Neutrophil (primary cell): ENCODE measurements around the gene FOXD4.
"Not testable (repeated sequence)": the region's sequence is repeated elsewhere in the genome, so short reads cannot be mapped to it uniquely, and the experiment has no call there.

Source experiments
- H3K27ac ChIP-seq: fragments of 200-600 bp; sonication (generic); 2 replicates; pipeline ENCODE4 v1.5.1; 2016; ENCODE audit warnings: mild to moderate bottlenecking, moderate library complexity
- H3K27me3 ChIP-seq: fragments of 200-600 bp; sonication (generic); 2 replicates; pipeline ENCODE4 v1.6.0; 2016; ENCODE audit warnings: mild to moderate bottlenecking
- H3K36me3 ChIP-seq: fragments of 200-600 bp; sonication (generic); 2 replicates; pipeline ENCODE4 v1.5.1; 2017
- H3K4me1 ChIP-seq, 2 experiments: fragments of 200-600 bp in 1 of 2; sonication (generic) in 1 of 2; 1 replicate in 1 of 2; 2 replicates in 1 of 2; pipeline versions ENCODE4 v1.5.1 to v1.6.1; 2013 to 2016; ENCODE audit warnings: low read depth in 1 of 2, low read length in 1 of 2, mild to moderate bottlenecking in 1 of 2, moderate library complexity in 1 of 2; ENCODE audit not compliant: control insufficient read depth in 1 of 2, insufficient read depth in 1 of 2
- H3K4me3 ChIP-seq, 2 experiments: fragments of 200-600 bp in 1 of 2; sonication (generic) in 1 of 2; 1 replicate in 1 of 2; 2 replicates in 1 of 2; pipeline ENCODE4 v1.5.1; 2013 to 2016; ENCODE audit warnings: low read depth in 1 of 2, low read length in 1 of 2, mild to moderate bottlenecking in 1 of 2, moderate library complexity in 1 of 2
- H3K9me3 ChIP-seq: fragments of 200-600 bp; sonication (generic); 2 replicates; pipeline ENCODE4 v1.5.1; 2016

Gene FOXD4

DNA sequence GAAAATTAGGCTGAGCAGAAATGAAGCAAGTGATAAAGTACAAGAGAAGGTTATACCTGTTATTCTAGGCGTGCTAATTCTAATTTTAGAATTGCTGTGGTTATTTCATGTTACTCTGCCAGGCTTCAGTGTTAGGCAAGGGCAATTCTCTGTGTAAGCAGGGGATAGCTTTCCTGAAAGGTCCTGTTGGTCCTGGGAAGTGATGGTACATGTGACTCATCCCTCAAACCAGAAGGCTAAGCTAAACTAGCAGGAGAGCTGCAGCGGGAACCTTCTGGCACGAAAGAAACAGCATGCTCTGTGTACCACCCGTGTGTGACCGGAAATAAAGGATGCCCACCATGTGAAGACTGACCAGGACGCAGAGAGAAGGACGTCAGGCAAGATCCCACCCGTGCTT is 8.7 kb downstream of the FOXD4 start:
- H3K4me1 ChIP-seq = peaks cover 8 to 14% of the 10 kb centered on the region in 2 experiments
- H3K4me3 ChIP-seq, H3K36me3 ChIP-seq, H3K27ac ChIP-seq, H3K9me3 ChIP-seq: not testable (repeated sequence)
- H3K27me3 ChIP-seq = peaks cover 93% of the 10 kb centered on the region

DNA sequence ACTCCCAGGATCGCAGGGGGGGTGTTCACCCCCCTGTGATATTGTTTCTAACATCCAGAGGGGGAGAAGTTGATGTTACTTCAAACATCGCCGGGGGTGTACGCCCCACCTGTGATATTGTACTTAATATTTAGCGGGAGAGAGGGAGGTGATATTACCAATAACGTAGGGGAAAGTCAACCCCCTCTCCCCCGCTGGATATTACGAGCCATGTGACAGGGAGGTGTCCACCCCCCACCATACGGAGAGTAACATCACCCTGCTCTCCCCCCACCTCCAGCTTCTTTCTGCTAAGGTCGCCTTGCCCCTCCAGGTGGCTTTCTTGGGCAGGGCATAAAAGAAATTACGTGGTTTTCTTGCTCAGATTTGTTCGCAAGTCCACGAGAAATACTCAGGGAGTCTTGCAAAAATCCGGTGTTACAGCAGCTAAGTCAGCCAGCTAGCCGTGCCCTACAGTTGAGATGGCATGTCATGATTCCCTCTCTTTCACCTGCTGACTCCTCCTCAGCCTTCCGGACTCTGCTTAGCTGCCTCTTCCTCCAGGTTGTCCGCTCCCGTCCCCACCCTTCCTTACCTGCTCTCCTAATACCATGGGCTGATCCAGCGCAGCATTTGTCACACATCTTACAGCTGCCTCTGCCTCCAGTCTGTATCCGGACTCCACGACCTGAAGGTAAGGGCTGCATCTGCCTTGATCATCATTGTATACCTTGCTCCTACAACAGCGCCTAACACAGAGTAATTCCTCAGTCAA is 9.3 kb downstream of the FOXD4 start:
- not testable (repeated sequence) for H3K36me3 ChIP-seq, H3K27ac ChIP-seq, H3K9me3 ChIP-seq, H3K4me1 ChIP-seq, H3K4me3 ChIP-seq
- peaks cover 93% of the 10 kb centered on the region for H3K27me3 ChIP-seq

- not testable (repeated sequence) for H3K27ac ChIP-seq, H3K9me3 ChIP-seq, H3K4me1 ChIP-seq, H3K36me3 ChIP-seq, H3K4me3 ChIP-seq
- peaks cover 70% of the 10 kb centered on the region for H3K27me3 ChIP-seq
These were observed 12.2 kb downstream of the FOXD4 start for GRCh38 chr9:105991-106390.

DNA sequence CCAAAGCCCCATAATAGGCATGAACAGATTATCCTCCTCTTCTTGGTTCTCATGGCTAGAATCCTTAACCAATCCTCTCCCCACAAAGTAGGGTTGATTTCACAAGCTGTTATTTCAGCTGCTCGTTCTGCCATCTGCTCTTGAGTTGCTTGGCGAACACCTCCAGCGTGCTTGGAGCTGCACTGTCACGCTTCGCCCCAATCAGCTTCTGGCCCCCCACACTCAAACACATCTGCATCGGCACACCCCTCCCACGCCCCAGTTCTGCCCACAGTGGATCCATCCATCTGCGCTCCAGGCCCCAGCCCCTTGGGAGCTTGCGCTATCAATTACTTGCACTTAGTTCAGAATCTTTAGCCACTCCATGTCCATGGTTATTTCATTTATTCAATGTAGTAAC is 17.8 kb downstream of the FOXD4 start:
- H3K4me1 ChIP-seq, H3K27ac ChIP-seq, H3K9me3 ChIP-seq, H3K4me3 ChIP-seq, H3K36me3 ChIP-seq: not testable (repeated sequence)
- peaks cover 20% of the 10 kb centered on the region for H3K27me3 ChIP-seq

DNA sequence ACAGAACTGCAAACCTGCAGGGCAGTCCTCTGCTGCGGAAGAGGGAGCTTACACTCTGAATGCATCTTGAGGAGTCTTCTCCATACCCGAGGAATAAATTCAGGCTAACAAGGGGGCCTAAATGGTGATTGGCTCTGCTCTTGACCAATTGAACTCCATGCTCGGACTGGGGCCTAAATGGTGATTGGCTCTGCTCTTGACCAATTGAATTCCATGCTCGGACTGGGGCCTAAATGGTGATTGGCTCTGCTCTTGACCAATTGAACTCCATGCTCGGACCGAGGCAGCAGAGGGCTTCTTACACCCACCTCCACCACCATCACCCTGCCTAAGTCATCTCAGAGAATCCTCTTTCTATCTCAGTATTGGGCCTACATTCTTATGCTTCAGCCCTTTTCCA is 18.4 kb downstream of the FOXD4 start:
- H3K9me3 ChIP-seq, H3K36me3 ChIP-seq, H3K27ac ChIP-seq, H3K4me1 ChIP-seq, H3K4me3 ChIP-seq: not testable (repeated sequence)
- H3K27me3 ChIP-seq = peaks cover 24% of the 10 kb centered on the region

DNA sequence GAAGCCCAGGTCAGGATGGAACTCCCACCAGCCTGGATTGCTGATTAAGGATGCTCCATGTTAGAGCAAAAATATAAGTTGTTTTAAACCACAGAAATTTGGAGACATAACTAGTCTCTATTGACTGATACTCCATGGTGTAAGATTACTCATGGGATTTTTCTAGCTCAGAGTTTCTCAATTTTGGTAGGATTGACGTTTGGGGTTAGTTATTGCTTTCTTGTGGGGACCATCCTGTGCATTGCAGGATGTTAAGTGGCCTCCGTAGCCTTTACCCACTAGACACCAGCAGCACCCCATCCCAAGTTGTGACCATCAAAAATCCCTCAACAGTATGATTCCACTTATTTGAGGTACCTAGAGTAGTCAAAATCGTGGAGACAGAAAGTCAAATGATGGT is 19.4 kb downstream of the FOXD4 start:
- H3K27me3 ChIP-seq = peaks cover 16% of the 10 kb centered on the region
- H3K36me3 ChIP-seq, H3K4me3 ChIP-seq, H3K4me1 ChIP-seq, H3K27ac ChIP-seq, H3K9me3 ChIP-seq: not testable (repeated sequence)

GRCh38 chr9:94992-95391 is 23.2 kb downstream of the FOXD4 start:
- not testable (repeated sequence) for H3K36me3 ChIP-seq, H3K9me3 ChIP-seq, H3K27ac ChIP-seq, H3K4me3 ChIP-seq, H3K4me1 ChIP-seq
- peaks cover 11% of the 10 kb centered on the region for H3K27me3 ChIP-seq

- not testable (repeated sequence) for H3K4me1 ChIP-seq, H3K4me3 ChIP-seq, H3K9me3 ChIP-seq, H3K27ac ChIP-seq, H3K36me3 ChIP-seq
- peaks cover 11% of the 10 kb centered on the region for H3K27me3 ChIP-seq
These were observed 23.9 kb downstream of the FOXD4 start for GRCh38 chr9:94323-94722.

GRCh38 chr9:93909-94308 is 24.3 kb downstream of the FOXD4 start:
- H3K4me3 ChIP-seq, H3K36me3 ChIP-seq, H3K4me1 ChIP-seq, H3K9me3 ChIP-seq, H3K27ac ChIP-seq: not testable (repeated sequence)
- H3K27me3 ChIP-seq = peaks cover 11% of the 10 kb centered on the region

- not testable (repeated sequence) for H3K27ac ChIP-seq, H3K4me3 ChIP-seq, H3K9me3 ChIP-seq, H3K36me3 ChIP-seq, H3K4me1 ChIP-seq
- H3K27me3 ChIP-seq = peaks cover 11% of the 10 kb centered on the region
These were observed 27.4 kb downstream of the FOXD4 start for GRCh38 chr9:90851-91250.

DNA sequence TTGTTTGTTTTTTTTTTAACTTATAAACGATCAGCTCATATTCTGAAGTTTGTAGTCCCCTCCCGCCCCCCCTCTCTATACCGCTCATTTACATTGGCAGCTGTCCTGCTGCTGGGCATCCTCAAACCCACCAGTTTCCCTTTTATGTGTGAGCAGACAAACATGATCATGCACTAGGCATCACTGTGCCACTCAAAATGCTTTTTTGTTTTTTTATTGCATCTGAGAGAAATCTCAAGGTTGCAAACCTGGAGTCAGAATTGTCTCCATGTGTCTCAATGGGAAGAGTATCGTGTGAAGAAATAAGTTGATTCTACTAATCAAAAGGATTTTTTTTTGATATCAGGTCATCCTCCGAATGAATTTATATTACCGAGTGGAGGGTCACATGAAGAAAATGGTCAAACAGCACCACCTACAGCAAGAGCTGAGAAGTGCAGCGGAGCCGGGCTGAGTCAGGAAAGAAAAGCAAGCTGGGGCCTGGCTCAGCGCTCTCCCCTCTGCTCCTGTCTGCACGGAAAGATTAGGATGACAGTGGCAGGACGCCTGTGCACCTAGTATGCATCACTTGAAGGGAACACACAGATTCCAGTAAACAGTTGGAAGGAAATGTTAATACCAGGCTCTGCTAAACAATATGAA is 29.7 kb downstream of the FOXD4 start:
- H3K9me3 ChIP-seq, H3K36me3 ChIP-seq, H3K27ac ChIP-seq, H3K27me3 ChIP-seq, H3K4me1 ChIP-seq, H3K4me3 ChIP-seq: not testable (repeated sequence)

DNA sequence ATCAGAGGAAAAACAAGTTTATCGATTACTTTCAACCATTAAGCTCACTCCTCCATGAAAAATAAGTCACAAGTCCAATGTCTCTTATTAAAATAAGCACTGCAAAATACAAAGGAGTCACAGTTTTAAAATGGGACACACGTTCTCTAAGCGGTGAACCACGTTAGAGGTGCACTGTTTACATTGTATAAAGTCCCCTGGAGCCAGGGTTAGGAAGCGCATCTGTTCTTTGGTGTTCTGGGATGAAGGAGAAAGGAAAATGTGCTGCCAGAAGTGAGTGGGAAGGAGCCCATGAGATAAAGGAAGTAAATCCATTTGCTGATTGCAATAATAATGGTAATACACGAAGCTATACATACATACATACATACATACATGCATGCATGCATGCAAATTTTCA is 30.4 kb downstream of the FOXD4 start:
- not testable (repeated sequence) for H3K4me1 ChIP-seq, H3K36me3 ChIP-seq, H3K9me3 ChIP-seq, H3K27ac ChIP-seq, H3K27me3 ChIP-seq, H3K4me3 ChIP-seq

DNA sequence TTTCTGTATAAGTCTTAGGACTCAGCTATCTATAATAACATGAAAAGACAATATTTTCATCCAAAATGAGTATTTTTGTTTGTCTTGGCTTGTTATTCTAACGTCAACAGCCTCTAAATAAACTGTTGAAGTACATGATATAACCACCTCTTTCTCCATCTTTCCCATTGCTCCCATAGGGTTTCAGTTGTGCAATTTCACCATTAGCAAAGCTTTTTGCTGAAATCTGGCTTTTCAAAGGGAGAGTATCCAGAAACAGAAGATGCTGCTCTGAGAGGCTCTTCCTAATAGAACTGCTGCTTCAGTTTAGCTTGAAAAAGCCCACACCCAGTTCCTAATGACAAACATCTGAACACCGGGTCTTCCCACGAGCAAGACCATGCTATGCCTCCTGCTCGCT is 31.1 kb downstream of the FOXD4 start:
- H3K36me3 ChIP-seq, H3K27me3 ChIP-seq, H3K27ac ChIP-seq, H3K4me3 ChIP-seq, H3K4me1 ChIP-seq, H3K9me3 ChIP-seq: not testable (repeated sequence)

DNA sequence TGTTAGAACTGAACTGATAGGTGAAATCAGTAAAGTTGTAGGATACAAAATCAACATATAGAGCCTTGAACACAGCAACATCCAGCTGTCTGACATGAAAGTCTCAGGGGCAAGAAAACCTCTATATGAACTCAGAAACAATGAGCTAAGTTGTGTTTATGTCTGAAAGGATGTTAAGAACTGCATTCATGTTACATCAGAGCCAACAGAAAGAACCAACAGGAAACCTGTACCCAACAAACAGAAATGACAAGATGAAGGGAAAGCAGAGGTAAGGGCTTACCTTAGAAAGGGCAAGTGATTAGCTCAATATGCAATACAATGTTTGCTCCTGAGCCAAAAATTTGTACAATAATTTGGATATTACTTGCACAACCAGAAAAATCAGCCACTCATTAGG is 31.5 kb downstream of the FOXD4 start:
- not testable (repeated sequence) for H3K9me3 ChIP-seq, H3K27ac ChIP-seq, H3K27me3 ChIP-seq, H3K36me3 ChIP-seq, H3K4me3 ChIP-seq, H3K4me1 ChIP-seq
